K562 (cell line): ENCODE results near the gene PCK1.

Source experiments
- ATF7 ChIP-seq: fragments of 450-650 bp; IDR thresholded peaks from 2 replicates; pipeline ENCODE4 v1.7.1; 2014; ENCODE audit warnings: mild to moderate bottlenecking, moderate library complexity
- CTCF ChIP-seq, 3 experiments: IDR thresholded peaks in 2 of 3; conservative IDR thresholded peaks in 1 of 3; 2 replicates each; pipeline ENCODE4 v1.5.1; 2011 to 2012; ENCODE audit warnings: low read length in 3 of 3, mild to moderate bottlenecking in 3 of 3, control low read depth in 2 of 3, improper control_type of control experiment in 1 of 3, inconsistent platforms in 1 of 3, low read depth in 1 of 3, mixed read lengths in 1 of 3, moderate library complexity in 1 of 3; ENCODE audit not compliant: insufficient read depth in 2 of 3
- E2F8 ChIP-seq: fragments of 450-650 bp; IDR thresholded peaks from 2 replicates; pipeline ENCODE4 v1.7.1; 2018; ENCODE audit warnings: mild to moderate bottlenecking, low read depth; ENCODE audit not compliant: partially characterized antibody
- ERF ChIP-seq: fragments of 450-650 bp; formaldehyde crosslinking; IDR thresholded peaks from 2 replicates; pipeline ENCODE4 v1.4.0; 2020; ENCODE audit warnings: mild to moderate bottlenecking, mixed read lengths
- HIVEP1 ChIP-seq: fragments of 250-450 bp; sonication (Bioruptor Pico); IDR thresholded peaks from 2 replicates; pipeline ENCODE4 v1.4.0; 2020; ENCODE audit warnings: mild to moderate bottlenecking
- HOMEZ ChIP-seq: fragments of 250-450 bp; sonication (Bioruptor Pico); IDR thresholded peaks from 2 replicates; pipeline ENCODE4 v1.4.0; 2020; ENCODE audit warnings: mild to moderate bottlenecking, moderate library complexity
- TARDBP ChIP-seq: fragments of 450-650 bp; IDR thresholded peaks from 2 replicates; pipeline ENCODE4 v1.6.1; 2016
- ZNF175 ChIP-seq: fragments of 200-800 bp; sonication (Bioruptor generic); IDR thresholded peaks from 2 replicates; pipeline ENCODE4 v1.6.1; 2016; ENCODE audit warnings: low read depth, mild to moderate bottlenecking, missing genetic modification characterization, missing compliant biosample characterization
- ZNF23 ChIP-seq: fragments of 250-450 bp; sonication (Bioruptor Pico); IDR thresholded peaks from 2 replicates; pipeline ENCODE4 v1.4.0; 2020; ENCODE audit warnings: mild to moderate bottlenecking

- no peak for TF ChIP-seq CTCF (IDR thresholded peaks at IDR 0.05 in 2 of 3, conservative IDR thresholded peaks at IDR 0.05 in 1 of 3; ENCODE audit: insufficient read depth in 2 of 3, low read depth in 1 of 3, low read length in 3 of 3)
- no peak for TF ChIP-seq ZNF23 (CRISPR knock-in tag)
- TF ChIP-seq HIVEP1, result no peak
- TF ChIP-seq ATF7, result no peak
- no peak for TF ChIP-seq ERF (CRISPR knock-in tag)
- no peak for TF ChIP-seq ZNF175 (CRISPR knock-in tag)
- no peak for TF ChIP-seq HOMEZ (CRISPR knock-in tag)
- no peak for TF ChIP-seq E2F8
- TF ChIP-seq TARDBP, result no peak
Measured at GRCh38 chr20:57573242-57573641, 12.3 kb downstream of the PCK1 start.
